Ascending aorta (tissue), 2 donors: ENCODE data around the gene MEIKIN. TPM values are rescaled to one million over a fixed set of nuclear protein-coding genes. Genes with fewer than 3 reads are reported as not detected.

Experiments used
- DNase-seq, 2 donors: peaks; one replicate each; pipeline ENCODE4 v3.0.0-alpha.2; 2019; ENCODE audit warnings: low spot score in 2 of 2
- H3K27ac ChIP-seq, 2 donors: fragments of 200-600 bp; sonication (generic); one replicate each; pipeline ENCODE4 v1.5.1; 2016 to 2017; ENCODE audit warnings: mild to moderate bottlenecking in 1 of 2
- H3K27me3 ChIP-seq: fragments of 200-600 bp; sonication (generic); one replicate; pipeline ENCODE4 v1.5.1; 2017
- H3K36me3 ChIP-seq, 2 donors: fragments of 200-600 bp; sonication (generic); one replicate each; pipeline ENCODE4 v1.5.1; 2016
- H3K4me1 ChIP-seq, 2 donors: fragments of 200-600 bp; sonication (generic); one replicate each; pipeline ENCODE4 v1.5.1; 2016 to 2017; ENCODE audit warnings: mild to moderate bottlenecking in 1 of 2
- H3K4me3 ChIP-seq, 2 donors: fragments of 200-600 bp; sonication (generic); one replicate each; pipeline ENCODE4 v1.5.1; 2016 to 2017; ENCODE audit warnings: mild to moderate bottlenecking in 1 of 2
- H3K9me3 ChIP-seq, 2 donors: fragments of 200-600 bp; sonication (generic); one replicate each; pipeline ENCODE4 v1.5.1; 2016
- intact Hi-C: fragments of 100-400 bp; cut with DNase I; formaldehyde crosslinking; loops from one replicate; pipeline ENCODE4 v1.15.1; 2023
- total RNA-seq: library from RNA; depleted of rRNA; stranded (reverse); fragments of >200 nt; gene quantifications from one replicate; pipeline ENCODE4 v1.1.0, GENCODE V29; 2016
- TF ChIP-seq, protein P1 (sequence below), 3 experiments: fragments of 200-600 bp in 2 of 3; fragments of 450-650 bp in 1 of 3; sonication (generic) in 2 of 3; IDR thresholded peaks; one replicate each; pipeline ENCODE4 v1.5.1; 2016 to 2019; ENCODE audit warnings: antibody characterized with exemption in 3 of 3, mild to moderate bottlenecking in 1 of 3, moderate library complexity in 1 of 3

Gene MEIKIN
- total RNA-seq, 1 donor from 2014 or later: not detected

DNA sequence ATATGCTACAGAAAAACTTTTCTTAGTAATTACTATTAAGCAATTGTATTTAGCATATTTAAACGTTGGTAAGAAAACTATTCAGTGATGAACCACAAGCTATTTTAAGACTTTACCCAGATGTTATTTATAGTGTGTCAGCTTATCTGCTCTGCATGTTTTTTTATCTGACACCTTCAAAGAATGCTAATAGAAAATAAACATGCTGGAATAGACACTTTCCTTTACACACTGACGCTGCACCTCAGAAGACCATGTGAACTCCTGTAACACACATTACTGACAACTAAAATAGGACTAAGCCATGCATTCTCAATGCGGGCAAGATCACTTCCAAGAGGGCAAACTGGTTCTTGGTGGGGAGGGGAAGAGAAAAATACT lies 187.0 kb downstream of the MEIKIN start:
- Histone ChIP-seq H3K9me3 (no peaks in the 10 kb centered on the region), H3K27ac (no peak overlapping the region), H3K4me3 (no peak overlapping the region), H3K4me1 (peaks cover 9 to 11% of the 10 kb centered on the region in 2 donors), H3K36me3 (no peaks in the 10 kb centered on the region), H3K27me3 (no peaks in the 10 kb centered on the region)
- TF ChIP-seq, protein P1, sequence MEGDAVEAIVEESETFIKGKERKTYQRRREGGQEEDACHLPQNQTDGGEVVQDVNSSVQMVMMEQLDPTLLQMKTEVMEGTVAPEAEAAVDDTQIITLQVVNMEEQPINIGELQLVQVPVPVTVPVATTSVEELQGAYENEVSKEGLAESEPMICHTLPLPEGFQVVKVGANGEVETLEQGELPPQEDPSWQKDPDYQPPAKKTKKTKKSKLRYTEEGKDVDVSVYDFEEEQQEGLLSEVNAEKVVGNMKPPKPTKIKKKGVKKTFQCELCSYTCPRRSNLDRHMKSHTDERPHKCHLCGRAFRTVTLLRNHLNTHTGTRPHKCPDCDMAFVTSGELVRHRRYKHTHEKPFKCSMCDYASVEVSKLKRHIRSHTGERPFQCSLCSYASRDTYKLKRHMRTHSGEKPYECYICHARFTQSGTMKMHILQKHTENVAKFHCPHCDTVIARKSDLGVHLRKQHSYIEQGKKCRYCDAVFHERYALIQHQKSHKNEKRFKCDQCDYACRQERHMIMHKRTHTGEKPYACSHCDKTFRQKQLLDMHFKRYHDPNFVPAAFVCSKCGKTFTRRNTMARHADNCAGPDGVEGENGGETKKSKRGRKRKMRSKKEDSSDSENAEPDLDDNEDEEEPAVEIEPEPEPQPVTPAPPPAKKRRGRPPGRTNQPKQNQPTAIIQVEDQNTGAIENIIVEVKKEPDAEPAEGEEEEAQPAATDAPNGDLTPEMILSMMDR (IDR thresholded peaks at IDR 0.05): no peak
- no peak for DNase-seq
- intact Hi-C loops: no loop called here

DNA sequence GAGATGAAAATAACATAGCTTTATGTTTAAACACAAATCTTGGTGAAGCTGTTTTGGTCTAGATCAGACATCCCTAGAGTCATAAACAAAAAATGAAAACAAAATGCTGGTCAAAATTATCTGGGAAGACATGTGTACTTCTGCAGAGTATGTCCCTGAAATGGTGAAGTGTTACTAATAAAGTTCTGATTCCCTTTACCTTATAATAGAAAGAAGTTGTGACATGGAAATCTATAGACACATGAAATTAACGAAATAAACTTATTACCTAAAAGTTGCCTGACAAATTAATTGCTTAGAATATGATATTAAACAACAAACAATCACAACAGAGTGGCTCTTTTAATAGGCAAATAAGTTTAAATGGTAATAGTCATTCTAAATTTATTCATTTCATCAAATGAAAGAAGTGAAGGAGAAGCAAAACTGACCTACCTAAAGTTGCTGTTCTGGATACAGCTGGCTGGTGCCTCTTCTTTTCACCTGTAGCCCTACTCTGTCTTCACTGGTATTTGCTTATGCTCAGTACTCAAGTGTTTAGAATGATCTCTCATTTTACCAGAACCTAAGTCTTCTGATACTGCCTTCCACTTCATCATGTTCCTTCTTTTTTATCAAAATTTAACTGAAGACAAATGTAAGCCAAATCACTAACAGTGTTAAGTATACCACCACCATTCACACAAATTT lies 187.5 kb downstream of the MEIKIN start:
- intact Hi-C loops: no loop called here
- H3K27ac ChIP-seq: no peak overlapping the region
- no peaks in the 10 kb centered on the region for H3K9me3 ChIP-seq
- H3K36me3 ChIP-seq: no peaks in the 10 kb centered on the region
- peaks cover 9 to 11% of the 10 kb centered on the region in 2 donors for H3K4me1 ChIP-seq
- no peak overlapping the region for H3K4me3 ChIP-seq
- TF ChIP-seq, protein P1 (IDR thresholded peaks at IDR 0.05): no peak
- no peaks in the 10 kb centered on the region for H3K27me3 ChIP-seq
- no peak for DNase-seq

Other genes with a start within 250 kb of the MEIKIN start
- gene FNIP1, start 148.6 kb downstream of the MEIKIN start, total RNA-seq: 20.5 TPM
- gene ACSL6, start 66.0 kb upstream of the MEIKIN start, total RNA-seq: 7.6 TPM
- gene IL3, start 115.0 kb upstream of the MEIKIN start, total RNA-seq: not detected
- not detected for gene CSF2, start 128.1 kb upstream of the MEIKIN start, total RNA-seq